Ishikawa (cell line): ENCODE data around the gene PRSS33.

Source experiments
- CEBPB ChIP-seq: IDR thresholded peaks from 2 replicates; pipeline ENCODE4 v1.6.1; 2012
- CREB1 ChIP-seq: IDR thresholded peaks from 2 replicates; pipeline ENCODE4 v1.6.1; 2012; ENCODE audit warnings: low read depth
- EGR1 ChIP-seq: IDR thresholded peaks from 2 replicates; pipeline ENCODE4 v1.6.1; 2012
- EP300 ChIP-seq: IDR thresholded peaks from 2 replicates; pipeline ENCODE4 v1.6.1; 2012; ENCODE audit warnings: borderline replicate concordance
- FOXM1 ChIP-seq: IDR thresholded peaks from 2 replicates; pipeline ENCODE4 v1.6.1; 2012; ENCODE audit warnings: low read depth, borderline replicate concordance
- NFIC ChIP-seq: IDR thresholded peaks from 2 replicates; pipeline ENCODE4 v1.6.1; 2012
- RAD21 ChIP-seq: IDR thresholded peaks from 2 replicates; pipeline ENCODE4 v1.6.1; 2012; ENCODE audit warnings: low read depth
- TAF1 ChIP-seq: IDR thresholded peaks from 2 replicates; pipeline ENCODE4 v1.6.1; 2012; ENCODE audit warnings: low read depth, mild to moderate bottlenecking
- TCF12 ChIP-seq: IDR thresholded peaks from 2 replicates; pipeline ENCODE4 v1.6.1; 2012; ENCODE audit warnings: low read depth
- TEAD4 ChIP-seq: IDR thresholded peaks from 2 replicates; pipeline ENCODE4 v1.6.1; 2012
- YY1 ChIP-seq: IDR thresholded peaks from 2 replicates; pipeline ENCODE4 v1.6.1; 2012; ENCODE audit warnings: low read depth
- ZBTB7A ChIP-seq: IDR thresholded peaks from 2 replicates; pipeline ENCODE4 v1.6.1; 2012; ENCODE audit warnings: low read depth
- TF ChIP-seq, protein P1 (sequence below): IDR thresholded peaks from 2 replicates; pipeline ENCODE4 v1.6.1; 2012; ENCODE audit warnings: low read depth, mild to moderate bottlenecking
- TF ChIP-seq, protein P2 (sequence below): IDR thresholded peaks from 2 replicates; pipeline ENCODE4 v1.6.1; 2012
- TF ChIP-seq, protein P3 (sequence below): IDR thresholded peaks from 2 replicates; pipeline ENCODE4 v1.6.1; 2012

The PRSS33 gene

DNA sequence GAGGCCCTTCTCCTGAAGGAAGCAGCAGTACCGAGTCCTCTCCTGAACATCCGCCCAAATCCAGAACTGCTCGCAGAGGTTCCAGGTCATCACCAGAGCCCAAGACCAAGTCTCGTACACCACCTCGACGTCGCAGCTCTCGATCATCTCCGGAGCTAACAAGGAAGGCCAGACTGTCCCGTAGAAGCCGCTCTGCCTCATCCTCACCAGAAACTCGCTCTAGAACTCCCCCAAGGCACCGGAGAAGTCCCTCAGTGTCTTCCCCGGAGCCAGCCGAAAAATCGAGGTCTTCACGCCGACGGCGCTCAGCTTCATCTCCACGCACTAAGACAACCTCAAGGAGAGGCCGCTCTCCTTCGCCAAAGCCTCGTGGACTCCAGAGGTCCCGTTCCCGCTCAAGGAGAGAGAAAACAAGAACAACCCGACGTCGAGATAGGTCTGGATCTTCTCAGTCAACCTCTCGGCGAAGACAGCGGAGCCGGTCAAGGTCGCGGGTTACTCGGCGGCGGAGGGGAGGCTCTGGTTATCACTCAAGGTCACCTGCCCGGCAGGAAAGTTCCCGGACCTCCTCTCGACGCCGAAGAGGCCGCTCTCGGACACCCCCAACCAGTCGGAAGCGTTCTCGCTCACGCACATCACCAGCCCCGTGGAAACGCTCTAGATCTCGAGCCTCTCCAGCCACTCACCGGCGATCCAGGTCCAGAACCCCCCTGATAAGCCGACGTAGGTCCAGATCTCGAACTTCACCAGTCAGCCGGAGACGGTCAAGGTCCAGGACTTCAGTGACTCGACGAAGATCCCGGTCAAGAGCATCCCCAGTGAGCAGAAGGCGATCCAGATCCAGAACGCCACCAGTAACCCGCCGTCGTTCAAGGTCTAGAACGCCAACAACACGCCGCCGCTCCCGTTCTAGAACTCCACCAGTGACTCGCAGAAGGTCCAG is 21.6 kb downstream of the PRSS33 start:
- TF ChIP-seq FOXM1: no peak
- no peak for TF ChIP-seq NFIC
- no peak for TF ChIP-seq TAF1
- no peak for TF ChIP-seq TCF12
- no peak for TF ChIP-seq TEAD4
- no peak for TF ChIP-seq RAD21
- no peak for TF ChIP-seq CEBPB
- TF ChIP-seq, protein P1, sequence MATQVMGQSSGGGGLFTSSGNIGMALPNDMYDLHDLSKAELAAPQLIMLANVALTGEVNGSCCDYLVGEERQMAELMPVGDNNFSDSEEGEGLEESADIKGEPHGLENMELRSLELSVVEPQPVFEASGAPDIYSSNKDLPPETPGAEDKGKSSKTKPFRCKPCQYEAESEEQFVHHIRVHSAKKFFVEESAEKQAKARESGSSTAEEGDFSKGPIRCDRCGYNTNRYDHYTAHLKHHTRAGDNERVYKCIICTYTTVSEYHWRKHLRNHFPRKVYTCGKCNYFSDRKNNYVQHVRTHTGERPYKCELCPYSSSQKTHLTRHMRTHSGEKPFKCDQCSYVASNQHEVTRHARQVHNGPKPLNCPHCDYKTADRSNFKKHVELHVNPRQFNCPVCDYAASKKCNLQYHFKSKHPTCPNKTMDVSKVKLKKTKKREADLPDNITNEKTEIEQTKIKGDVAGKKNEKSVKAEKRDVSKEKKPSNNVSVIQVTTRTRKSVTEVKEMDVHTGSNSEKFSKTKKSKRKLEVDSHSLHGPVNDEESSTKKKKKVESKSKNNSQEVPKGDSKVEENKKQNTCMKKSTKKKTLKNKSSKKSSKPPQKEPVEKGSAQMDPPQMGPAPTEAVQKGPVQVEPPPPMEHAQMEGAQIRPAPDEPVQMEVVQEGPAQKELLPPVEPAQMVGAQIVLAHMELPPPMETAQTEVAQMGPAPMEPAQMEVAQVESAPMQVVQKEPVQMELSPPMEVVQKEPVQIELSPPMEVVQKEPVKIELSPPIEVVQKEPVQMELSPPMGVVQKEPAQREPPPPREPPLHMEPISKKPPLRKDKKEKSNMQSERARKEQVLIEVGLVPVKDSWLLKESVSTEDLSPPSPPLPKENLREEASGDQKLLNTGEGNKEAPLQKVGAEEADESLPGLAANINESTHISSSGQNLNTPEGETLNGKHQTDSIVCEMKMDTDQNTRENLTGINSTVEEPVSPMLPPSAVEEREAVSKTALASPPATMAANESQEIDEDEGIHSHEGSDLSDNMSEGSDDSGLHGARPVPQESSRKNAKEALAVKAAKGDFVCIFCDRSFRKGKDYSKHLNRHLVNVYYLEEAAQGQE: no peak
- TF ChIP-seq, protein P2, sequence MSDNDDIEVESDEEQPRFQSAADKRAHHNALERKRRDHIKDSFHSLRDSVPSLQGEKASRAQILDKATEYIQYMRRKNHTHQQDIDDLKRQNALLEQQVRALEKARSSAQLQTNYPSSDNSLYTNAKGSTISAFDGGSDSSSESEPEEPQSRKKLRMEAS: no peak
- no peak for TF ChIP-seq EP300
- TF ChIP-seq, protein P3, sequence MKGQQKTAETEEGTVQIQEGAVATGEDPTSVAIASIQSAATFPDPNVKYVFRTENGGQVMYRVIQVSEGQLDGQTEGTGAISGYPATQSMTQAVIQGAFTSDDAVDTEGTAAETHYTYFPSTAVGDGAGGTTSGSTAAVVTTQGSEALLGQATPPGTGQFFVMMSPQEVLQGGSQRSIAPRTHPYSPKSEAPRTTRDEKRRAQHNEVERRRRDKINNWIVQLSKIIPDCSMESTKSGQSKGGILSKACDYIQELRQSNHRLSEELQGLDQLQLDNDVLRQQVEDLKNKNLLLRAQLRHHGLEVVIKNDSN: no peak
- TF ChIP-seq YY1: no peak

DNA sequence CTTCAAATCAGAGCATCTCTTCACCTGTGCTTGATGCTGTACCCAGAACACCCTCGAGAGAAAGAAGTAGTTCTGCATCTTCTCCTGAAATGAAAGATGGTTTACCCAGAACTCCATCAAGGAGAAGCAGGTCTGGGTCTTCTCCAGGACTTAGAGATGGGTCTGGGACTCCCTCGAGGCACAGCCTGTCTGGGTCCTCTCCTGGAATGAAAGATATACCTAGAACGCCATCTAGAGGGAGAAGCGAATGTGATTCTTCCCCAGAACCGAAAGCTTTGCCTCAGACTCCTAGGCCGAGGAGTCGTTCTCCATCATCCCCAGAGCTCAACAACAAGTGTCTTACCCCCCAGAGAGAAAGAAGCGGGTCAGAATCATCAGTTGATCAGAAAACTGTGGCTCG is 22.6 kb downstream of the PRSS33 start:
- TF ChIP-seq TEAD4: no peak
- TF ChIP-seq TAF1: no peak
- TF ChIP-seq, protein P1: no peak
- TF ChIP-seq, protein P2: no peak
- TF ChIP-seq RAD21: no peak
- TF ChIP-seq FOXM1: no peak
- no peak for TF ChIP-seq TCF12
- no peak for TF ChIP-seq EP300
- TF ChIP-seq CREB1: no peak
- TF ChIP-seq YY1: no peak
- TF ChIP-seq NFIC: no peak
- TF ChIP-seq EGR1: no peak
- no peak for TF ChIP-seq ZBTB7A
- TF ChIP-seq CEBPB: no peak
- TF ChIP-seq, protein P3: no peak

DNA sequence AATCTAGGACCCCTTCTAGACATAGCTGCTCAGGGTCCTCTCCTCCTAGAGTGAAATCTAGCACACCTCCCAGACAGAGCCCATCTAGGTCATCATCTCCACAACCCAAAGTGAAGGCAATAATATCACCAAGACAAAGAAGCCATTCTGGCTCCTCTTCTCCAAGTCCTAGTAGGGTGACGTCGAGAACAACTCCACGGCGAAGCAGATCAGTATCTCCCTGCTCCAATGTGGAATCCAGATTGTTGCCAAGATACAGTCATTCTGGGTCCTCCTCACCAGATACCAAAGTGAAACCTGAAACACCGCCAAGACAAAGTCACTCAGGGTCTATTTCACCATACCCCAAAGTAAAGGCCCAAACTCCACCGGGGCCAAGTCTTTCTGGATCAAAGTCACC is 24.2 kb downstream of the PRSS33 start:
- TF ChIP-seq TEAD4 (no peak), FOXM1 (no peak), CREB1 (no peak), NFIC (no peak), EGR1 (no peak), YY1 (no peak), TCF12 (no peak), CEBPB (no peak)
- TF ChIP-seq, protein P2: no peak

DNA sequence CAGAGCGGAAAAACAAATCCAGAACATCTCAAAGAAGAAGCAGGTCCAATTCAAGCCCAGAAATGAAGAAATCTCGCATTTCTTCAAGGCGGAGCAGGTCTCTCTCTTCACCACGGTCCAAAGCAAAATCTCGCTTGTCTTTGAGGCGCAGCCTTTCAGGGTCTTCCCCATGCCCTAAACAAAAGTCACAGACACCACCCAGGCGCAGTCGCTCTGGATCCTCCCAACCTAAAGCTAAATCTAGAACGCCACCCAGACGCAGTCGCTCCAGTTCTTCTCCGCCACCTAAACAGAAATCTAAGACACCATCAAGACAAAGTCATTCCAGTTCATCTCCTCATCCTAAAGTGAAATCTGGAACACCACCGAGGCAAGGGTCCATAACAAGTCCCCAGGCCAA is 24.6 kb downstream of the PRSS33 start:
- TF ChIP-seq TEAD4 (no peak), TAF1 (no peak)

DNA sequence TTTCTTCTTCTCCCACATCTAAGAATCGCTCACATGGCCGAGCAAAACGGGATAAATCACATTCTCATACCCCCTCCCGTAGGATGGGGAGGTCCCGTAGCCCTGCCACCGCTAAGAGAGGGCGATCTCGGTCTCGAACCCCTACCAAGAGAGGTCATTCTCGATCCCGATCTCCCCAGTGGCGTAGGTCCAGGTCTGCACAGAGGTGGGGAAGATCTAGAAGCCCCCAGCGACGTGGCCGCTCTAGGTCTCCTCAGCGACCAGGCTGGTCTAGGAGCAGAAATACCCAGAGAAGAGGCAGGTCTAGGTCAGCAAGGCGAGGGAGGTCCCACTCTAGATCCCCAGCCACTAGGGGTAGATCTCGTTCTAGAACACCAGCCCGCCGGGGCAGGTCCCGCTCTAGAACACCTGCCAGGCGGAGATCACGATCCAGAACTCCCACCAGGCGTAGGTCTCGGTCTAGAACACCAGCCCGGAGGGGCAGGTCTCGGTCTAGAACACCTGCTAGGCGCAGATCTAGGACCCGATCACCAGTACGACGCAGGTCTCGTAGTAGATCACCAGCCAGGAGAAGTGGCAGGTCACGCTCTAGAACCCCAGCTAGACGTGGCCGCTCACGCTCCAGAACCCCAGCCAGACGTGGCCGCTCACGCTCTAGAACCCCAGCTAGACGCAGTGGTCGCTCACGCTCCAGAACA is 25.3 kb downstream of the PRSS33 start:
- TF ChIP-seq EP300 (no peak), EGR1 (no peak), RAD21 (no peak), ZBTB7A (no peak), TAF1 (no peak), YY1 (no peak), TCF12 (no peak), TEAD4 (no peak), CREB1 (no peak), NFIC (no peak)
- TF ChIP-seq, protein P3: no peak
- TF ChIP-seq, protein P2: no peak
- TF ChIP-seq, protein P1: no peak
